Islet precursor cell (in vitro differentiated cells): Measurements from ENCODE around the gene ZNF691.
"Not testable (repeated sequence)": the region's sequence is repeated elsewhere in the genome, so short reads cannot be mapped to it uniquely, and the experiment has no call there.

Source experiments
- DNase-seq: peaks from one replicate; pipeline ENCODE4 v3.0.0-alpha.2; 2018

ZNF691 gene

GRCh38 chr1:42832641-42833240 lies 13.7 kb upstream of the ZNF691 start:
- DNase-seq: no peak

DNA sequence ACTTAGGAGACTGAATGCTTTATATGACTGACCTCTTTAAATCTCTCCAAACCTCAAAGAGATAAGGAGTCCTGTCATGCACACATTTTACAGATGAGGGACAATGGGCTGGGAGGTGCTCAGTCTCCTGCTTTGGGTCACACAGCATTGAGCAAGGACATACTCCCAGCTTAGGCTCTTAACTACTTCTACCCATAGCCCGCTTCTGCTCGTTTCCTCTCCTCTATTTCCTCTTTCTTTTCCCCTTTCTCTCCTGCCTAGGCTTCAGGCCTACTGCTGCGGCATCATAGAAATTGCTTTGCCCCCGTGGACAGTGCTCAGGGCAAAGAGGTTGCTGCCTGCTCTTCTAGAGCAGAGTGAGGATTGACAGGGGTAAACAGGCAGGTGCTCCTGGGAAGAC lies 12.4 kb upstream of the ZNF691 start:
- no peak for DNase-seq

DNA sequence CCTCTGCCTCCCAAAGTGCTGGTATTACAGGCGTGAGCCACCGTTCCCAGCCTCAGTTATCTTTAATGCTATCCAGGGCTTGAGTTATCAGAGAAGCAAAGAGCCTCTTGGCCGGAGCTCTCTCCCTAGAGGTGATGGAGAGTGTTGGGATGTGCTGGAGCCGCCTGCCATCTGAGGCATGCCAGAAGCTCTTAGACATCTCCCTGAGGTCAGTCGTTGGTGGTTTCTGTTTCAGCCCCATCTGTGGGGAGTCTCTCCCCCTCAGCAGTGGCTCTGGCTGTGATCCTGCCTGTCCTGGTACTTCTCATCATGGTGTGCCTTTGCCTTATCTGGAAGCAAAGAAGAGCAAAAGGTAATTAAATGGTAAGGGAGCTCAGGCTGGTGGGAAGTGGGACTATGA lies 11.6 kb upstream of the ZNF691 start:
- no peak for DNase-seq

- DNase-seq: no peak
These were observed 11.0 kb upstream of the ZNF691 start for GRCh38 chr1:42835422-42835821.

DNA sequence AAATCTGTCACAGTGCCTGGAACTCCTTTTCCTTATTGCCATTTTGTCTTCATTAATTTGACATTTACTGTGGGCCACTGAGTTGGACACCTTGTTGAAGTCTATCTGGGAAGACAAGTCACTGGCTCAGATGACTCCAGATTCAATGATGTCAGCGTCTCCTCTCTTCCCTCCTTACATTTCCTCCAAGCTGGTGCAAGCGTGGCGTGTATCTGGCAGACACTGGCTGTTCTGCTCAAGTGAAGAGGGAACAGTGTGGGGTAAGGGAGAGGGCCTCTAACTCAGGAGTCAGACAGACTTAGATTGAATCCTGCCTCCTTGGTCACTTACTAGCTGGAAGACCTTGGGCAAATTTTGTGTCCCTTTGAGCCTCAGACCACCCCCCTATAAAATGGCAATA lies 8.7 kb upstream of the ZNF691 start:
- DNase-seq: no peak

GRCh38 chr1:42838482-42839190 lies 7.8 kb upstream of the ZNF691 start:
- DNase-seq: no peak

DNA sequence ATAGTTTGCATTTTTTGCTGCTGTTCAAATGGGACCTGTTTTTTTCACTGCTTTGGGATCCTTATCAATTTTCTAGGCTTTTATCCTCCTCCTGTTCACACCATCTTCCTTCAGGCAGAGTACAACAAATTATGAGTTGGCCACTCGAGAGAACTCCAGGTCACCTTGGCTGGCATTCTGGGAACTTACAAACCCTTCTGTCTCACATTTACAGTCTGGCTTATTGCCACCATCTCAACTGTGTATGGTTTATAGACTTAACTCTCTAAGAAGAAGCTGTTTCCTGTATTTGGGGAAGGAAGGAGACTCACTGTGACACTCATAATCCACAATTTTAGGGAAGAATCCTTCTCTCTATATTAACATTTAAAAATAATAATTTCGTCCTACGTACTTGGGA lies 5.4 kb upstream of the ZNF691 start:
- DNase-seq: no peak

DNA sequence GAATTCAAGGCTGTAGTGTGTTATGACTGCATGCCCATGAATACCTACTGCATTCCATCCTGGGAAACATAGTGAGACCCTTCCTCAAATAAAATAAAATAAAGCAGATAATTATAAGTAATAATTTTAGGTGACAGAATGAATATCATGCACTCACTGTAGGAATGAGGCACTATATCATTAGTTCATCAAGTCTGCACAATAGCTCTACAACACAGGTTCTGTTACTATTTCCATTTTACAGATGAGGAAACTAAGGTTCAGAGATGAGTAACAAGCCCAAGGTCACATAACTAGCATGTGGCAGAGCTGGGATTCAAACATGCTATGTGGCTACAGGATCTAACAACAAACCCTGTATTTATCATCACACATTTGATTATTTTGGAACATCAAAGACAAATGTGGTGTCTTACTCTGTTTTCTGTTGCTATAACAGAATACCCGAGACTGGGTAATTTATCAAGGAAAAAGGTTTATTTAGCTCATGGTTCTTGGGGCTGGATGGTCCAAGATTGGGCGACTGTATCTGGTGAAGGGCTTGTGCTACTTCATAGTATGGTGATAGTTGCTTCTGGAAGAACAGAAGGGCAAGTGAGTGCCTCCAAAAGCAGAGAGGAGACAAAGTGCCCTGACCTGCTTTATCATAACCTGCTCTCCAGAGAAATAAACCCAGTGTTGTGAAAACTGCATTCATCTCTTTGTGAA lies 4.8 kb upstream of the ZNF691 start:
- no peak for DNase-seq

DNA sequence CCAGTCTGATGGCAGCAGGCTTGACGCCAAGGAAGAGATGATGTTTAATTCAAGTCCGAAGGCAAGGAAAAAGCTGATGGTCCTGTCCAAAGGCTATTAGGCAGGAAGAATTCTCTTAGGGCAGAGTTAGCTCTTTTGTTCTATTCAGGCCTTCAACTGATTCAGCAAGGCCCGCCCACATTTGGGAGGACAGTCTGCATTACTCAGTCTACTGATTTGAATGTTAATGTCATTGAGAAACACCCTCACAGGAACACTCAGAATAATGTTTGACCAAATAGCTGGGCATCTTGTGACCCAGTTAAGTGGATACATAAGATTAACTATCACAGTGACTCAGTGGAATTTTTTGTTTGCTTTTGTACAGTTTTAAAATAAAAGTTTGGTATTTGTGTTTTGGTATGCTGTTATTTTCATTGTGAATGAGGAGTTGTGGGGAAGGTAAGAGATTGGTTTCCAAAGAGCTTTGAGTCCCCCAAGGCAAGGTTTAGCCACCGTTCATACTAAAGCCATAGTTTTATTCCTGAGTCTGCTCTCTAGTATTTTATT lies 1.7 kb upstream of the ZNF691 start:
- DNase-seq: no peak

DNA sequence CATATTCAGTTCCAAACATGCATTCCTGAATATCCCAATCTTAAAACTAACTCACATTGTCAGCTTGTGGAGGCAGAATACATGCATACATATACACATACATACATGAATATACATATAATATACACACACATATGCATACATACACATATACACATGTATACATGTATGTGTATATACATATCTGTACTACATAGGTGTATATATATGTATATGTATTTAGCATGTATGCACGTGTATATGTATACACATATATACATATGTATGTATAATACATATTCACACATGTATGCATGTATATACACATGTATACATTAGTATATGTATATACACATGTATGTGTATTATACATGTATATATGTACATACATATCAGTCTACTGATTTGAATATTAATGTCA lies 1.2 kb upstream of the ZNF691 start:
- DNase-seq: no peak

DNA sequence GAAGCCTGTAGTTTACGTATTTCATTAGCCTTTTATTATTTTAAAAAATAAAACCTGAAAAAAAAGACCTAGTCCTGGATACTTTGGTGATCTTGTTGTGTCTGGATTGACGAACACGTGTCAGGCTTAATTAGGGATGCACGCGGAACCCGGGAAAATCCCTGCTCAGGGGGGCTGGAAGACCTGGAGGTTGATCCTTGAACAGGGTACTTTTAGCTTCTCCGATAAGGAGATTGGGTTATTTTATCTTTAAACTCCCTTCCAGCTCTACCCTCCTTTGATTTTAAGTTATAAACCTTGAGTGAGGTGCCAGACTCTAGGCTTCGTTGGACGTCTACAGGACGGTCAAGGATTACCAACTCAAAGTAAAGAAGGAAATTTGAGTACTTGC lies 552 bp upstream of the ZNF691 start:
- DNase-seq: no peak

GRCh38 chr1:42847111-42847595 lies 740 bp downstream of the ZNF691 start:
- no peak for DNase-seq

GRCh38 chr1:42847721-42848460 lies 1.5 kb downstream of the ZNF691 start:
- no peak for DNase-seq

DNA sequence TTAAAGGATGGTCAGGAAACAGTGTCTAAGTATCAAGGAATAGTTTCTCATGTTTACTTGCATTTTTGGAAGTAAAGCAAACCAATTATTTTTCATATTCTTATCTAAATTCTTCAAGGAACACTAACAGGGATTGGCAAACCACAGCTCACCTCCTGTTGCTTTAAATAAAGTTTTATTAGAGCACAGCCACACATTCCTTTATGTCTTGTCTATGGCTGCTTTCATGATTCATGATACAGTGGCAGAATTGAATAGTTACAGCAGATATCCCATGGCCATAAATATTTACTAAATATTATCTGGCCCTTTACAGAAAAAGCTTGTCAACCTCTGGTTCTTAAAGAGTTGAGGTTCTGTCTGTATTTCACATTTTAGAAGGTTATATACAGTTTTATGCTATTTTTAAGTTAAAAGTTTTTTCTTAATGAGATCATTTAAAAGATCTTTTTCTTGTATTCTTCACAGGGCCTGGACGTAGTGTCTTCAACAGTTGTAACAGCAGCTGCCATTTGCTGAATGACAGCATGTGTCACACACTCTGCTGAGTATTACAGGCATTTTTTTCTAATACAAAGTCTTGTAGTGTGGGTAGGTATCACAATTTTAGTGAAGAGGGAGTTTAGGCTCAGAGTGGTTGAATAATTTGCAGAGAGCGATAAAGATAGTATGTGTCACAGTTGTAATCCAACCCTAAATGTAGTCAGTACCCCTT lies 2.6 kb downstream of the ZNF691 start:
- DNase-seq: no peak

- DNase-seq: no peak
These were observed 3.5 kb downstream of the ZNF691 start for GRCh38 chr1:42849944-42850343.

GRCh38 chr1:42851420-42851819 lies 5.0 kb downstream of the ZNF691 start:
- DNase-seq: no peak

DNA sequence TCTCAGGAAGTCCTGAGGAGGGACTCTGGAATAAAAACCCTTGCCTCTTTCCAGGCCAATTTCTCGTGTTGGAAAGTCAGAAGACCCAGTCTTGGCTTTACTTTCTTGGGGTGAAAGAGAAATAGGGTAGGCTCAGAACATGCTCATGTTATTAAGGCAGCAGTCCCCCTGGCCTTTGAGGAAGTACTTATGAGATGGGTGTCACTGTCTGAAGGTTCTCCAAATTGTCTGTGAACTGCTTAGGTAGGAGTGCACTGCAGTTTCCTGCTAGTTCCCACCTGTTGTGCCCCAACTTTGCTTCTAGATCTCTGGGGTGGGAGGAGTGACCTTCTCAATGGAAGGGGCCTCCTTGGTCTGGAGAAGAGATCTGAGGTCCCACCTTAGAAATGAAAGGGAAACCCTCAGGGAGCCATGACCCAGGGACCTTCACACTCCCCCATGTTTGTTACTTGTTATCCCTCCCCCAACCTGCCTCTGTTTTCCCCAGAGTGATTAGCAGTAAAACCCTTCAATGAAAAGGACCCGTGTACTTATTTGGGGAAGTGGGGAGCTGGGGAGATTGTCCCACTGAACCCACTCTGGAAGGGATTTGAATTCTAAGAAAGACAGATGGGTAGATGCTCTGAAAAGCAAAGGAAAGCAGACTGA lies 5.7 kb downstream of the ZNF691 start:
- no peak for DNase-seq

DNA sequence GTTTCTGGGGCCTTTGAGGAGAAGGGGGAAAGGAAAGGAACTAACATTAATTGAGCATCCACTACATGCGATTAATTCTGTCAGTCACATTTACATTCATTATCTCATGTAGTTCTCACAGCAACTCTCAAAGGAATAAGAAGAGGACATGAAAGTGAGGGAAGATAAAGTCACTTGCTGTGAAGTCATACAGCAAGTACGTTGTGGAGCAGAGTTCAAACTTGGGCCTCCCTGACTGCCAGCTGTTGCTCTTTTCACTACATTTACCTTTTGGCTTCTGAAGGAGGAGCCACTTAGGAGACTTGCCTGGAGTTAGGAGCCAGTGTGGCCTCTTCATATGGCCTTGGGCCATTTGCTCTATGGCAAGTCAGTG lies 6.2 kb downstream of the ZNF691 start:
- no peak for DNase-seq

DNA sequence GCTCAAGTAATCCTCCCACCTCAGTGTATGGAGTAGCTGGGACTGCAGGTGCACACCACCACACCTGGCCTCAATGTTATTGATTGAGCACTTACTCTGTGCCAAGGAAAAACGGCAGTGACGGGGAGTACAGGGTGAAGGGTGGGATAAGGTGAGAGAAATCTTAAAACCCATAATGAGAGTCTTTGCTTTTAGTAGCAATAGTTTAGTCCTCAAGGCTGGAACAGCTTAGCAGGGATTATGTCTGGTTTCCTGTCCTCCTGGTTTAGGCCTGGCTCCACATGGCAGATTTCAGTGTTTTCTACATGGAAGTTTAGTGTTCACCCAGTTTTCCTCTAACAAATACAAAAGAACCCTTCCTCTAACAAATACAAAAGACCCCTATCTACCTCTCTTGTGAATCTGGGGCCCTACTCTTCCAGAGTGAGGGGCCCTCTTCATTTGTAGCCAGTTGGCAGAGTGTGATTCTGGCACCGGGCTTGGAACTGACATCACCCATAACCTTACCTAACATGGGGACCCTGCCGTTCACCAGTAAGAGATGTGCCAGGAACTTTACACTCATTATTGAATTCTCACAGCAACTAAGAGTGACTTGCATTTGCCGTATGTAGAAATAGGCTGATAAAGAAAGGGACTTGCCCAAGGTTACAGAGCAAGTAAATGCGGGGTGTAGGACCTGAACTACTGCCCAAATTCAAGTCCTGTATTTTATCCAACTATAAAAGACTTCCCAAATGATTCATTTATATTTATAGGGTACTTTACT lies 6.9 kb downstream of the ZNF691 start:
- DNase-seq: no peak

- DNase-seq: not testable (repeated sequence)
These were observed 10.1 kb downstream of the ZNF691 start for GRCh38 chr1:42856554-42856953.

GRCh38 chr1:42859366-42859765 lies 13.0 kb downstream of the ZNF691 start:
- DNase-seq: not testable (repeated sequence)
